ENCODE data around the gene ELOA.
"Not testable (repeated sequence)": the region's sequence is repeated elsewhere in the genome, so short reads cannot be mapped to it uniquely, and the experiment has no call there.

ELOA gene

DNA sequence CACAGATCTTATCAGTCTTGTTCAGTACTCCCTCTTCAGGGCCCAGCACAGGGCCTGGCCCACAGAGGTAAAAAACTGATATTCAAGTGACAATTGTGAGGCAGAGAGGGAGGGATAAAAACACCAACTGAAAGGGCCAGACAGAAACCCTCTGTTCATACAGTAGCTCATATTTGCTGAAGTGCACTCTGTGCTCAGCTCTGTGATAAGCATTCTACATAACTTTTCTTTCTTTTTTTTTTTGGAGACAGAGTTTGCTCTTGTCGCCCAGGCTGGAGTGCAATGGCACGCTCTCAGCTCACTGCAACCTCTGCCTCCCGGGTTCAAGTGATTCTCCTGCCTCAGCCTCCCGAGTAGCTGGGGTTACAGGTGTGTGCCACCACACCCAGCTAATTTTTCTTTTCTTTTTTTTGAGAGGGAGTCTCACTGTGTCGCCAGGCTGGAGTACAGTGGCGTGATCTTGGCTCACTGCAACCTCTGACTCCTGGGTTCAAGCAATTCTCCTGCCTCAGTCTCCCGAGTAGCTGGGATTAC lies 59.6 kb downstream of the ELOA start:
- DNase-seq: not testable (repeated sequence)

DNA sequence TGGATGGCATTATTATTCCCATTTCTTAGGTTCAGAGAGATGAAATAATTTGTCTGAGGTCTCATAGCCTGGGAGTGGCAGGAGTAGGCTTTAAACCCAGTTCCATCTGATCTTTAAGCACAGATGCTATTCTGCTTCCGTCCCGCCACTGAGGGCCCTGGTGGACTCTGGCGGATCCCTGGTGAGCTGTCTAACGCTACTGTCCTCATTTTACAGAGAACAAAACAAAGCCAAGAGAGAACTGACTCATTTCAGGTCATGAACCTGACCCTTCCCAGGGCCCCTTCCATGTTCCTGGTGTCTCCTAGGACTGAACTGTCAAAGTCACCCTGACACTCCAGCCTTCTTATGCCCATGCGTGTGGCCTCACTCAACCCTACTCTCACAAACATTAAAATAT lies 60.4 kb downstream of the ELOA start:
- no peak for DNase-seq

DNA sequence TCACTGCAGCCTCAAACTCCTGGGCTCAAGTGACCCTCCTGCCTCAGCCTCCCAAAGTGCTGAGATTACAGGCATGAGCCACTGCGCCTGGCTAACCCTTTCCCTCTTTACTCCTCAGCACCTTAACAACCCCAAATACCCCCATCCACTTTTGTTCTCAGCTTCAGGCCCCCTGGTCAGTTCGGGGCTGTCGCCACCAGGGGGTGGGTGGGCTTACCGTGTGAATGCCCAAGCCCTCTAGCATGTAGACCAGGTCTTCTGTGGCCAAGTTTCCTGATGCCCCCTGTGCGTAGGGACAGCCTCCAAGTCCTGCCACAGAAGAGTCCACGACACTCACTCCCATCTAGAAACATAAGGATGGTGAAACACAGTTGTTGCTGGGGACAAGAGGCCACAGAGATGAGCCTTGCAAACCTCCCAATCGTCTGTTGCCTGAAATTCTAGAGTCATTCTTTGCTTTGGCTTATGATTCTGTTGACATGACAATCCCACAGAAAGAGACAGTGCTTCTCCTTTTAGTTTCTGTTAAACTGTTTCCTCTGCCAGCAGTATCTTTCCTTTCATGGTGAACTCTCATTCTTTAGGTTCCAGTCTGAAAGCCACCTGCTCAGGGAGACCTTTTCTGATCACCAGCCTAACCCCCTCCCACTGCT lies 61.0 kb downstream of the ELOA start:
- no peak for DNase-seq

DNA sequence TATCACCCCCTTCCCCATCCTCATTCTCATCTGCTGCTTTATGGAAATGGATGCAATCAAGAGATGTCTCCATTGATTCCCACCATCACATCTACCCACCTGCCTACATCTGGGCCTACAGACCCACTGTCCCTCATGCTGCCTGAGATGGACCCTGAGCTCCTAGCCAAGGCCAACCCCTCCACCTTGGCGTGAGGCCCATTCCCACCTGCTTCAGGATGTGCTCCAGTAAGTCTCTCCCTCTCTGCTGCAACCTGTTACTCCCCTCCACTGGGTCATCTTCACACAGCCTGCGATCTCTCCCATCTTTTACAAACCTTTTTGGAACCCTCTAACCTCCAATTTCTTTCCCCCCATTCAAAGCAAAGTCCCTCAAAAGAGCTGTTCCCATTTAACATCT lies 61.8 kb downstream of the ELOA start:
- no peak for DNase-seq

DNA sequence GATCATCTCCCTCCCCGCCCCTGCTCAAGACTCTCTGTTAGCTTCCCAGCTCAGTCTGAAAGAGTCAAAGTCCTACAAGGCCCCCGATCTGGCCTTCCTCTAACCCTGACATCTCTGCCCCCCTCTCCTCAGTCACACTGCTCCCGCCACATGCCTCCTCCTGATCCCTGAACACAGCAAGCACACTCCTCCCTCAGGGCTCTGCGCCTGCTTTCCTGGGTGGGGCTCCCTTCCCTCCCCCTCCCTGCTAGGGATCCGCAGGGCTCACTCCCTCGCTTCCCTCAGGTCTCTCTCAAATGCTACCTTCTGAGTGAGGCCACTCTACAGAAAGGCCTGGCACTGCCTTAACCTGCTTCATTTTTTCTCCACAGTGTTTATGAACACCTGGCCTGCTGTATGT lies 63.0 kb downstream of the ELOA start:
- no peak for DNase-seq

DNA sequence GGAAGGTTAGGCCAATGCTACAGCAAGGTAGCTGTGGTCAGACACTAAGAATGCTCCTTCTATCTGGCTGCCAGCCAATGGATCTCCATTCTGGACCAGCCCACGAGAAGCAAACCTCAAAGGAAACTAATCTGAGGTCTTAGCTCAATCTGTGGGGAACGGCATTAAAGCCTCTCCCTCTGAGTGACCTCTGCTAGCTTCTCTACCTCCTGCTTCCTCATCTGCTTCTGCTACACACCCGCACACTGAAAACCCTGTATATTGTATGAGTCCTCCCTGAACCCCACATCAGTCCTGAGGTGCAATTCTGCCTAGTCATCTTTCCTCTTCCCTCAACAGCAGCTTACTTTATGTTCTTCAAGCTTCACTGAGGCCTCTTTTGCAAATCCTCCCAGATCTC lies 64.2 kb downstream of the ELOA start:
- no peak for DNase-seq

DNA sequence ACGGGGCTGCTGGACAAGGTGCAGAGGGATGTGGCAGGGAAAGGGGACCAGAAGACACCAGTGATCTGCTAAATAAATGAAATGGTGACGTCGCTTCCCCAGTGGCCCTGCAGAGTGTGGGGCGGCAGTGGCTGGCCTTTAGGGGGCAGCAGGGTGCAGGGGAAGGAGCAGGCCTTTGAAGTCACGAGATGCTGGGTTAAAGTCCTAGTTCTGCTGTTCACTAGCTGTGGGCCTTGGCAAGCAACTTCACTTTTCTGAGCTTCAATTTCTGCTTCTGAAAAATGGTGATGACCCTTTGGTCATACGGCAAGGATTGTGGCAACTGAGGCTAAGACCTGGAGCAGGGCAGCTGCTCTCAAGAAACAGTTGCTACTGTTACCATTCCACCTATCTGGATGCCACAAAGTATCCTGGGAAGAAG lies 66.5 kb downstream of the ELOA start:
- DNase-seq: peak; percentile 63

DNA sequence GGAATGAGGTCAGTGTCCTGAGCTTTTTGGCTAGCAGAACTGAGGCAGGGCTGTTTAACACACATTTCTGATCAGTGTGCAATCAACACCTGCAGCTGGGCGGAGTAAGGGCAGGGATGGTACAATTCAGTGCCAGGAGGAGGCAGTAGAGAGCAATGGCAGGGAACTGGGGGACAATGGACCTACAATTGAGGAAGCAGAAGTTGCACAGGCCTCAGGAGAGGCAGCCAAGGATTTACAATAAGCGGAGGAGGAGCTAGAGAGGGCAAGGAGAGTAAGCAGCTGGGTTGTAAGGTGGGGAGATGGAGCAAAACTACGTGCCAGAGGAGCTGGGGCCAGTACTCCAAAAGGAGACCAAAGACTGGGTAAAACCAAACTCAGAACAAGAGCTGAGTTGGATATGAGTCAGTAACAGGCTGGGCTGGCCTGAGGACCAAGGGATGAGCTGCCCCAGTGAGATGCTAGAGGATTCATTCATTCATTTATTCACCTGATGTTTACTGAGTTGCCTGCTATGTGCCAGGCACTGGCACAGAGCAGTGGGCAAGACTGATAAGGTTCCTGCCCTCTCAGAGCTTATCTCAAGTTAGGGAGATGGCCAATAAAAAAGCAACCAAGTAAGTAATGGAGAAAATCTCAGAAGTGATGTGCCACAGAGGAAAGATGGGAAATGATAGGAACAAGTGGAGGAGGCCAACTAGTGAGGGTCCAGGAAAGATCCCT lies 67.7 kb downstream of the ELOA start:
- no peak for DNase-seq
